Heart left ventricle (tissue), 16 donors: ENCODE measurements around the gene MKX. TPM values are rescaled to one million over a fixed set of nuclear protein-coding genes. Genes with fewer than 3 reads are reported as not detected.

Experiments used
- ATAC-seq, 4 donors: fragments of 200-7000 bp; cut with Tn5 transposase; one replicate each; pipeline ENCODE4 v1.9.1; 2020 to 2022; ENCODE audit warnings: moderate library complexity in 4 of 4, mild to moderate bottlenecking in 3 of 4, moderate number of reproducible peaks in 1 of 4
- DNase-seq, 5 donors: peaks; one replicate each; pipeline ENCODE4 v3.0.0-alpha.2; 2020
- H3K27ac ChIP-seq, 12 donors: fragments of 200-600 bp; sonication (generic) in 4 of 12; one replicate each; pipeline versions ENCODE4 v1.5.0 to v1.8.0; 2016 to 2022; ENCODE audit warnings: mild to moderate bottlenecking in 2 of 12
- H3K27me3 ChIP-seq, 9 donors: fragments of 200-600 bp; sonication (generic) in 2 of 9; one replicate each; pipeline versions ENCODE4 v1.5.1 to v1.8.0; 2016 to 2022; ENCODE audit warnings: mild to moderate bottlenecking in 3 of 9
- H3K36me3 ChIP-seq, 9 donors: fragments of 200-600 bp; sonication (generic) in 2 of 9; one replicate each; pipeline versions ENCODE4 v1.5.0 to v1.8.0; 2018 to 2022; ENCODE audit warnings: mild to moderate bottlenecking in 2 of 9
- H3K4me1 ChIP-seq, 12 donors: fragments of 200-600 bp; sonication (generic) in 4 of 12; one replicate each; pipeline versions ENCODE4 v1.5.0 to v1.8.0; 2016 to 2022; ENCODE audit warnings: mild to moderate bottlenecking in 3 of 12
- H3K4me3 ChIP-seq, 12 donors: fragments of 200-600 bp; sonication (generic) in 4 of 12; one replicate each; pipeline versions ENCODE4 v1.5.0 to v1.8.0; 2017 to 2022; ENCODE audit warnings: mild to moderate bottlenecking in 9 of 12, moderate library complexity in 4 of 12
- H3K9me3 ChIP-seq, 12 donors: fragments of 200-600 bp; sonication (generic) in 4 of 12; one replicate each; pipeline versions ENCODE4 v1.5.0 to v1.8.0; 2016 to 2022; ENCODE audit warnings: mild to moderate bottlenecking in 1 of 12
- CTCF ChIP-seq, 12 donors: fragments of 200-600 bp; sonication (generic) in 4 of 12; IDR thresholded peaks; one replicate each; pipeline versions ENCODE4 v1.5.0 to v1.8.0; 2018 to 2022; ENCODE audit warnings: antibody characterized with exemption in 12 of 12, mild to moderate bottlenecking in 5 of 12
- POLR2A ChIP-seq, 2 donors: fragments of 450-650 bp; IDR thresholded peaks; one replicate each; pipeline ENCODE4 v1.6.1; 2017; ENCODE audit warnings: antibody characterized with exemption in 2 of 2, mild to moderate bottlenecking in 2 of 2, moderate library complexity in 2 of 2
- WGBS, 4 donors: extraction: QIAGEN DNeasy Blood & Tissue Kit in 2 of 4; methylation state at CpG; one replicate each; pipeline versions ENCODE4 v1.1.5 to v1.1.7; 2013 to 2018; 5-methylcytosine and 5-hydroxymethylcytosine counted together
- intact Hi-C, 10 donors: fragments of 100-400 bp; cut with DNase I; formaldehyde crosslinking; loops; one replicate each; pipeline versions ENCODE4 v1.11.1 to v1.14.2; 2022
- polyA plus RNA-seq, 2 donors: library from polyadenylated mRNA; stranded (reverse); fragments of 200-250 nt; gene quantifications; one replicate each; pipeline ENCODE4 v1.2.3, GENCODE V29; 2013
- total RNA-seq, 9 donors: library from RNA; depleted of rRNA in 2 of 9; stranded (reverse); fragments of >200 nt in 2 of 9; fragmentation: NEBNext Ultra II Directional in 3 of 9; extraction: Animal tissue kit (Norgen Biotek cat#: 25700) in 3 of 9; gene quantifications; one replicate each; pipeline versions ENCODE4 v1.1.0 to v1.2.4, GENCODE V29; 2016 to 2023
- donor health status: ischemic (EF 13 %, LVEDD 7.1; RV severe dilation, severe dysfunction).
- donor health status: healthy with polysubstance abuse.
- donor health status: DM: no; HTN: yes; CAD: no.
- donor health status: DM: no; HTN: no; CAD: no.
- donor health status: ischemic (EF 25% LVEDD 6.9; RV normal size, moderate dysfunction).
- donor health status: ischemic (EF 25% LVEDD 5.7; RV mildly dilated, moderate dysfunction).
- donor health status: healthy.
- donor health status: DM: yes; HTN: yes; CAD: no.
- donor health status: ischemic (EF 35%, LVEDD 5.7; RV mildly dilated, moderate dysfunction).
- donor health status: nonischemic (EF 11% LVEDD 7.7; RV severe dilation, severe dysfunction).
- donor health status: DM: yes; HTN: yes; CAD: no.
- donor health status: PGD.
- donor health status: ischemic (EF 29% LVEDD 5.4; RV normal size, mild dysfunction).
- donor health status: nonischemic (EF 23%, LVEDD 6.1; RV moderate dilation, normal function).

The MKX gene
- total and polyA plus RNA-seq, 11 donors = 0.06 to 1.5 (median 0.56) TPM; not detected in 4

GRCh38 chr10:27636816-27637215 lies 108.8 kb downstream of the MKX start:
- 90 to 98% (median 95%) methylated on average over 1 of the region's 1 CpG for WGBS, 4 donors
- Histone ChIP-seq H3K27ac (no peak overlapping the region), H3K36me3 (no peaks in the 10 kb centered on the region), H3K27me3 (no peaks in the 10 kb centered on the region), H3K4me3 (no peak overlapping the region), H3K9me3 (peaks cover 0 to 5% (median 0%) of the 10 kb centered on the region in 12 donors), H3K4me1 (no peaks in the 10 kb centered on the region)
- ATAC-seq (no peak), DNase-seq (no peak)
- TF ChIP-seq CTCF (IDR thresholded peaks at IDR 0.05) (no peak), POLR2A (IDR thresholded peaks at IDR 0.05) (no peak)
- intact Hi-C loops = no loop called here

- TF ChIP-seq CTCF (IDR thresholded peaks at IDR 0.05) (no peak), POLR2A (IDR thresholded peaks at IDR 0.05) (no peak)
- WGBS, 4 donors = 57 to 67% (median 62%) methylated on average over 2 of the region's 2 CpGs
These were observed 109.8 kb downstream of the MKX start for GRCh38 chr10:27635699-27636270.

GRCh38 chr10:27635290-27635689 lies 110.3 kb downstream of the MKX start:
- ATAC-seq (no peak), DNase-seq (no peak)
- no peaks in the 10 kb centered on the region for H3K4me1 ChIP-seq
- WGBS, 4 donors = 84 to 91% (median 86%) methylated on average over 6 of the region's 6 CpGs
- H3K9me3 ChIP-seq = no peaks in the 10 kb centered on the region
- no peaks in the 10 kb centered on the region for H3K36me3 ChIP-seq
- H3K4me3 ChIP-seq = no peak overlapping the region
- intact Hi-C loops = no loop called here
- no peaks in the 10 kb centered on the region for H3K27me3 ChIP-seq
- H3K27ac ChIP-seq = no peak overlapping the region
- no peak for TF ChIP-seq POLR2A (IDR thresholded peaks at IDR 0.05)
- TF ChIP-seq CTCF (IDR thresholded peaks at IDR 0.05) = no peak

More at GRCh38 chr10:27635699-27636270, 109.8 kb downstream of the MKX start:
- Histone ChIP-seq H3K36me3 (no peaks in the 10 kb centered on the region), H3K4me1 (no peaks in the 10 kb centered on the region), H3K4me3 (no peak overlapping the region), H3K27ac (no peak overlapping the region), H3K27me3 (no peaks in the 10 kb centered on the region), H3K9me3 (no peaks in the 10 kb centered on the region)
- intact Hi-C loops = no loop called here
- ATAC-seq = no peak
- DNase-seq = no peak

GRCh38 chr10:27628621-27629020 lies 117.0 kb downstream of the MKX start:
- H3K4me1 ChIP-seq = peaks cover 0 to 2% (median 0%) of the 10 kb centered on the region in 12 donors
- no peaks in the 10 kb centered on the region for H3K9me3 ChIP-seq
- DNase-seq (no peak), ATAC-seq (peak in 1 of 4 donors; percentile 16)
- no peak for TF ChIP-seq CTCF (IDR thresholded peaks at IDR 0.05)
- TF ChIP-seq POLR2A (IDR thresholded peaks at IDR 0.05) = no peak
- H3K4me3 ChIP-seq = no peak overlapping the region
- WGBS, 4 donors = 84 to 89% (median 86%) methylated on average over 5 of the region's 5 CpGs
- peaks cover 0 to 5% (median 0%) of the 10 kb centered on the region in 9 donors for H3K27me3 ChIP-seq
- H3K36me3 ChIP-seq = no peaks in the 10 kb centered on the region
- H3K27ac ChIP-seq = no peak overlapping the region
- intact Hi-C loops = no loop called here
